ENCODE results near the gene SPATA31C1. TPM values are rescaled to one million over a fixed set of nuclear protein-coding genes. Genes with fewer than 3 reads are reported as not detected.

Gene SPATA31C1
- total RNA-seq, 1 donor from 2014 or later = not detected

GRCh38 chr9:87970602-87971001, 52.8 kb downstream of the SPATA31C1 start:
- DNase-seq (ENCODE audit: missing footprints) = no peak
- no peak for ATAC-seq
- intact Hi-C loops (cut with DNase I) = loop anchor here (10.0 kb wide), 1 partner anchor 414 kb away; the partner anchor contains the start of gene SPIN1

GRCh38 chr9:87973122-87973521, 55.4 kb downstream of the SPATA31C1 start:
- DNase-seq (ENCODE audit: missing footprints) (no peak), ATAC-seq (no peak)
- intact Hi-C loops (cut with DNase I) = loop anchor here (10.0 kb wide), 1 partner anchor 412 kb away; the partner anchor contains the start of gene SPIN1

Other genes starting within 250 kb of the SPATA31C1 start
- 140 TPM for gene CTSL, start 191.8 kb upstream of the SPATA31C1 start, total RNA-seq
- gene SPATA31E1, start 35.1 kb upstream of the SPATA31C1 start, total RNA-seq = not detected
- gene CDK20, start 56.6 kb downstream of the SPATA31C1 start, total RNA-seq = 2.8 TPM
- not detected for gene SPATA31C2, start 220.5 kb downstream of the SPATA31C1 start, total RNA-seq